ENCODE measurements around the gene HIGD1C.
"Not testable (repeated sequence)": the region's sequence is repeated elsewhere in the genome, so short reads cannot be mapped to it uniquely, and the experiment has no call there.

The HIGD1C gene

GRCh38 chr12:50925342-50925651 lies 27.0 kb upstream of the HIGD1C start:
- Histone ChIP-seq H3K4me3 (replicated peaks; ENCODE audit: low read depth, low read length) (peak overlapping the region; percentile 54), H3K36me3 (ENCODE audit: control insufficient read depth, insufficient read depth, low read length) (no peaks in the 10 kb centered on the region), H3K27me3 (replicated peaks; ENCODE audit: control insufficient read depth, insufficient read depth, low read length) (no peaks in the 10 kb centered on the region)
- TF ChIP-seq CTCF (IDR thresholded peaks at IDR 0.05; ENCODE audit: insufficient read depth, low read length, poor library complexity, severe bottlenecking), result no peak
- no peak for DNase-seq (ENCODE audit: extremely low read depth, insufficient read length)

DNA sequence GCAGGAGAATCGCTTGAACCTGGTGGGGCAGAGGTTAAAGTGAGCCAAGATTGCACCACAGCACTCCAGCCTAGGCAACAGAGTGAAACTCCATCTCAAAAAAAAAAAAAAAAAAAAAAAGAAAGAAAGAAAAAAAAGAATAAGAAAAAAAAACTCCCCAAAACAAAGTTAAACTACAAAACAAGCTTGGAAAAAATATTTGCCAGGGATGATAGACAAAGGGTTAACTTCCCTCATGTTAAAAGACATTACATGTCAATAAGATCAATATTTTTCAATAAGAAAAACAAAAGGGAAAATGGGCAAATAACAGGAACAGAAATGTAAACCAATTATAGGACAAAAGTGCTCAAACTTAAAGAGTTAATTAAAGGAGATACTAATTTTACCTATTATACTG lies 26.4 kb upstream of the HIGD1C start:
- TF ChIP-seq CTCF (IDR thresholded peaks at IDR 0.05; ENCODE audit: insufficient read depth, low read length, poor library complexity, severe bottlenecking), result no peak
- H3K27me3 ChIP-seq (replicated peaks; ENCODE audit: control insufficient read depth, insufficient read depth, low read length), result no peaks in the 10 kb centered on the region
- no peak for DNase-seq (ENCODE audit: extremely low read depth, insufficient read length)
- no peaks in the 10 kb centered on the region; the same call in 1 of the 2 replicates for H3K36me3 ChIP-seq (ENCODE audit: control insufficient read depth, insufficient read depth, low read length)
- H3K4me3 ChIP-seq (replicated peaks; ENCODE audit: low read depth, low read length), result peak overlapping the region; percentile 54

- DNase-seq (ENCODE audit: extremely low read depth, insufficient read length), result no peak
- H3K36me3 ChIP-seq (ENCODE audit: control insufficient read depth, insufficient read depth, low read length), result no peaks in the 10 kb centered on the region; the same call in 1 of the 2 replicates
- TF ChIP-seq CTCF (IDR thresholded peaks at IDR 0.05; ENCODE audit: insufficient read depth, low read length, poor library complexity, severe bottlenecking), result no peak
- peak overlapping the region; percentile 54 for H3K4me3 ChIP-seq (replicated peaks; ENCODE audit: low read depth, low read length)
- no peaks in the 10 kb centered on the region for H3K27me3 ChIP-seq (replicated peaks; ENCODE audit: control insufficient read depth, insufficient read depth, low read length)
Measured at GRCh38 chr12:50926415-50926814, 25.9 kb upstream of the HIGD1C start.

DNA sequence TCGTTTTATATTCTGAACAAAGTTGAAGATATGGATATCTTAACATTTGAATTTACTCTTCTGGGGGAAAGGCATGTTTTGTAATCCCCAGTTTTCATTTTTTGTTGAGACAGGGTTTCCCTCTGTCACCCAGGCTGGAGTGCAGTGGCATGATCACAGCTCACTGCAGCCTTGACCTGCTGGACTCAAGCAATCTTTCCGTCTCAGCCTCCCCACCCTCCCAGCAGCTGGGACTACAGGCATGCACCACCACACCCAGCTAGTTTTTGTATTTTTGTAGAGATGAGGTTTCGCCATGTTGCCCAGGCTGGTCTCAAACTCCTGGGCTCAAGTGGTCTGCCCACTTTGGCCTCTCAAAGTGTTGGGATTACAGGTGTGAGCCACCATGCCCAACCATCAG lies 25.4 kb upstream of the HIGD1C start:
- H3K36me3 ChIP-seq (ENCODE audit: control insufficient read depth, insufficient read depth, low read length); DNase-seq (ENCODE audit: extremely low read depth, insufficient read length); H3K27me3 ChIP-seq (replicated peaks; ENCODE audit: control insufficient read depth, insufficient read depth, low read length): not testable (repeated sequence)
- peak overlapping the region; percentile 54 for H3K4me3 ChIP-seq (replicated peaks; ENCODE audit: low read depth, low read length)

- Histone ChIP-seq H3K4me3 (replicated peaks; ENCODE audit: low read depth, low read length) (peak overlapping the region; percentile 6), H3K27me3 (replicated peaks; ENCODE audit: control insufficient read depth, insufficient read depth, low read length) (no peaks in the 10 kb centered on the region), H3K36me3 (ENCODE audit: control insufficient read depth, insufficient read depth, low read length) (no peaks in the 10 kb centered on the region; the same call in 1 of the 2 replicates)
- no peak for TF ChIP-seq CTCF (IDR thresholded peaks at IDR 0.05; ENCODE audit: insufficient read depth, low read length, poor library complexity, severe bottlenecking)
- DNase-seq (ENCODE audit: extremely low read depth, insufficient read length), result no peak
Measured at GRCh38 chr12:50927356-50927755, 25.0 kb upstream of the HIGD1C start.

- no peaks in the 10 kb centered on the region; the same call in 1 of the 2 replicates for H3K36me3 ChIP-seq (ENCODE audit: control insufficient read depth, insufficient read depth, low read length)
- TF ChIP-seq CTCF (IDR thresholded peaks at IDR 0.05; ENCODE audit: insufficient read depth, low read length, poor library complexity, severe bottlenecking), result no peak
- peak overlapping the region; percentile 6 for H3K4me3 ChIP-seq (replicated peaks; ENCODE audit: low read depth, low read length)
- no peak for DNase-seq (ENCODE audit: extremely low read depth, insufficient read length)
- no peaks in the 10 kb centered on the region for H3K27me3 ChIP-seq (replicated peaks; ENCODE audit: control insufficient read depth, insufficient read depth, low read length)
Measured at GRCh38 chr12:50927766-50928224, 24.5 kb upstream of the HIGD1C start.
